Stimulated activated CD4-positive, alpha-beta T cell treated with anti-CD3 and anti-CD28 coated beads, Interleukin-12 subunit alpha, Interleukin-12 subunit beta, amount 100 ng/mL, for 48 hours (primary cell): ENCODE measurements around the gene FOXN1.
A peak's percentile ranks its signal among the peaks of the same experiment; 100 is the strongest.
"Not testable (repeated sequence)": the region's sequence is repeated elsewhere in the genome, so short reads cannot be mapped to it uniquely, and the experiment has no call there.

ENCODE experiments used
- DNase-seq, 3 donors: peaks; one replicate each; pipeline ENCODE4 v3.0.0-alpha.2; 2020; ENCODE audit warnings: low read depth in 2 of 3, low spot score in 1 of 3

The FOXN1 gene

DNA sequence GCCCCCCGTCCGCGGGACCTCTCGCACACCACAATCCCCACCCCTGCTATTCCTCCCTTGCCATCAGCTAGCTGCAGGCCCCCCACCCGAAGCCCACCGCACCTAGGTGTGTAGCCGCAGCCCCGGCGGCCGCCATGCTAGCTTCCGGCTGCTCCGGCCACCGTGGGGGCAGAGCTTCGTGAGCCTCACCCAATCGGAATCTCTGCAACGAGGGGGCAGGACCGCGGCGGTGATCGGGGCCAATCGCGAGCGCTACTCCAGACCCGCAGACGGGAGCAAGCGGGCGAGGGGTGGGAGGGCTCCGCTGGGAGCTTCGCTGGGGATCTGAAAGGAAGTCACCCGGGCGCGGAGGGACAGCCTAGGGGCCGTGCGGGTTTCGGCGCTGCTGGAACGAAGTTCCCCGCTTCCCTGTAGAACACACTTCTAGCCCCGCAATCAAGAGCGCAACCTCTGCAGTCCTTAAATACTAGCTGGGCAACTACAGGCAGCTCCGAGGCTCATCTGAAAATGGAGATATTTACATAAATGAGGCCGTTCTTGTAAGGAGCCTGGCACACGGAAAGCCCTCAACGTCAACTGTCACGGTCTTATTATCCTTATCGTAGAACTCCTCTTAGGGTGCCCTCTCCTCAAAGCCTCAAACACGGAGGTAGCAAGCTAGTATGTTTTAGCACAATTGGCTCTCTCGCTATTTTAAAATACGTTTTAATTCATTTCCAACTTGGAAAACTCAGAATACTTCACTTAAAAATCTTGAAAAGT lies 65.4 kb downstream of the FOXN1 start, which contains the start of gene PIGS:
PIGS (minus strand) TSS at position 164 of the 762 bp plus-strand sequence; CDS start at position 136, 28 bp downstream.
- peak; percentile 89 to 94 (median 90) for DNase-seq

DNA sequence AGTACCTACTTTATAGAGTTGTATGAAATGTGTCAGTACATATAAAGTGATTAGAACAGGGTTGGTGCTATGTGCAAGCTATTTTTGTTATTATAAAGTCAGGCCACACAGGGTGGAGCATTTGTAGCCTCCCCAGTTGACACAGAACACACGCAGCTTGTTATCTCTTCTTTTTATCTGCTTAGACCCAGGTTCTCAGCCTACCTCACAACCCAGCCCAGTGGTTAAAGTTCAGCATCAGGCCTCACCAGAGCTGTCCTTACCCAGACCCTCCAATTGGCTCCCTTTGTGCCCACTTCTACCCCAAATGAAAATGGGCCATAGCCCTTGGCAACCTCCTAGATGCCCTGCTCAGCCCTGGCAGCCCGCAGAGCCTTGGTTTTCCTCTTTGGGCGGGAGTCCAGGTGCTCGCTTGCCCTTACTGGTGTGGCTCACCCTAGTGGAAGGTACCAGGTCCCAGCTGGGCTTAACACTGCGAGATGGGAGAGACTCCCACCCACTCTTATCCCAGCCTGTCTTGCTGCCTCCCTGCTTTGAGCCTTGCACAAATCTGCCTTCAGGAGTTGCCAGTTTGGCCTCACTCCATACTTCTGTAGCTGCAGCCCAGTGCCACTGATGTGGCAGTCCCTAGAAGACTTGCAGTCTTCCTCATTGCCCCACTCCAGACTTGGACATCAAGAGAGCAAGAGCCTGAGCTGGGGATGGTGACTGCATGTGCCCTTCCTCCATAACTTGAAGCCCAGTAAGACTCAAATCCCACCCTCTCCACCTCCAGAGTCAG lies 66.3 kb downstream of the FOXN1 start:
- no peak for DNase-seq

- DNase-seq, result no peak
Measured at GRCh38 chr17:28573040-28573380, 66.9 kb downstream of the FOXN1 start.

DNA sequence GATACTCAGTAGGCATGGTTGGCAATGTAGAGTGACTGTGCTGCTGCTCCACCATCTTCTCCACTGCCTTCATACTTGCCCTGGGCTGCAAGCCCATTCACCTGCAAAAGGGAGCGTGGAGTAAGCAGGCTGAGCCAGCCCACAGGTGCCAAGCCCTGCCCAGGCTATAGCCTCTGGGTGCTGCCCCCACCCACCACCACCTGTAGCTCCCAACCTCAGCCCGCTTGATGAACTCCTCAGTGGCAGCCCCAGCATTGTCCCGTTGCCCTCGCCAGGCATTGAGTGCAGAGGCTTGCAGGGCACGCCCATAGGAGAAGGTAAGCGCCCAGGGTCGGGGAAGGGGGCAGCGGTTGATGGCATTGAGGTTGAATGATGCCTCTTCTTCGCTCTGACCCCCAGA lies 67.4 kb downstream of the FOXN1 start:
- no peak for DNase-seq

DNA sequence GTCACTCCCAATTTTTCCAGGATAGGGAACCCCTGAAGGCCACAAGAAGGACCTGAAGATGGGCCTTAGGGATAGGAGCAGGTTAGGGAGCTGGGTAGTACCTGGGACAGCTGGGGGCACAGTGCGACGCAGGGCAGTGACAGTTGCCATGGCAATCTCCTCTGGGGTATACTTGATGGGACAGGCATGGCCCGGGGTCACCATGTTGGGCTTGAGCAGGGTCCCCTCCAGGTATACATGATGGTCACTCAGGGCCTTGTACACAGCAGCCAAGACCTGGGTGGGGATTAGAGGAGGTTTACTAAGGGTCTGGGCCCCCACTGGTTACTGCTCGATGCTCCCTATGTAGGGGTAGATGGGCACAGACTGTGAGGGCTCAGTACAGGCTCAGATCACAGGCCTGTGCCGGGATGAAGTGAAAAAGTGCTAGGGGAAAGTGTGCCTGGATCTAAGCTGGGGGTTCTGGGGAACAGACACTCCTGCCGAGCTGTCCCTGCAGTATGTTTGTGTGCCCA lies 67.9 kb downstream of the FOXN1 start:
- no peak for DNase-seq

DNA sequence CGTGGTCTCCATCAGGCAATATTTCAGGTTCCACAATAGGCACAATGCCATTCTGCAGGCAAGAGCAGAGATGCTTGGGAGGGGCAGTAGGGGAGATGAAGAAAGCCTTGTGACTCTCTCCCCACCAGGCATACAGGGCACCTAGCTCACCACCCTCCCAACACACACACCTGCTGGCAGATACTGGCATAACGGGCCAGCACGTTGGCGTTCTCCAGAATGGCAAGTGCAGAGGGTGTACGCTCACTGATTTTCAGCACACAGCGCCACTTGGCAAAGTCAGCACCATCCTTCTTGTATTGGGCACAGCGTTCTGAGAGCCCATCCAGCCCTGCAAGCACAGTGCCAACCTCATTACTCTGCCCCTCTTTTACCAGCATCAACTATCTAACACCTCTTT lies 68.4 kb downstream of the FOXN1 start:
- DNase-seq, result no peak

- no peak for DNase-seq
Measured at GRCh38 chr17:28575126-28575795, 69.1 kb downstream of the FOXN1 start.

DNA sequence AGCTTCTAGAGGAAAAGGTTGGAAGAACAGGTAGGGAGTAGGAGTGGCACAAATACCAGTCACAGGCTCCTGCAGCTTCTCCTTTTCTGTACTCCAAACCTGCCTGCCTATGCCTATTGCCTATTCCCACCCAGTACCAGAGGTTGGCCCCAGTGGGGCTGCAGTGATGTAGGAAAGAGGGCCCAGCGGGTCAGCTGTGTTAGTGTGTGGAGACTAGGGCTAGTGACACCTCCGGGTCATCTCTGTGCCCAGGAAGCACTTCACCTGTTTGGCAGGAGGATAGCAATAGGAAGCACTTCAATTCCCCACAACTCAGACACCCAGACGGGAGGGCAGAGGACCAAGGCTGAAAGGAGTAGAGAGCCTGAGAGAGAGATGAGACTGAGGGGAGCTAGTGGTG lies 69.9 kb downstream of the FOXN1 start:
- not testable (repeated sequence) for DNase-seq

DNA sequence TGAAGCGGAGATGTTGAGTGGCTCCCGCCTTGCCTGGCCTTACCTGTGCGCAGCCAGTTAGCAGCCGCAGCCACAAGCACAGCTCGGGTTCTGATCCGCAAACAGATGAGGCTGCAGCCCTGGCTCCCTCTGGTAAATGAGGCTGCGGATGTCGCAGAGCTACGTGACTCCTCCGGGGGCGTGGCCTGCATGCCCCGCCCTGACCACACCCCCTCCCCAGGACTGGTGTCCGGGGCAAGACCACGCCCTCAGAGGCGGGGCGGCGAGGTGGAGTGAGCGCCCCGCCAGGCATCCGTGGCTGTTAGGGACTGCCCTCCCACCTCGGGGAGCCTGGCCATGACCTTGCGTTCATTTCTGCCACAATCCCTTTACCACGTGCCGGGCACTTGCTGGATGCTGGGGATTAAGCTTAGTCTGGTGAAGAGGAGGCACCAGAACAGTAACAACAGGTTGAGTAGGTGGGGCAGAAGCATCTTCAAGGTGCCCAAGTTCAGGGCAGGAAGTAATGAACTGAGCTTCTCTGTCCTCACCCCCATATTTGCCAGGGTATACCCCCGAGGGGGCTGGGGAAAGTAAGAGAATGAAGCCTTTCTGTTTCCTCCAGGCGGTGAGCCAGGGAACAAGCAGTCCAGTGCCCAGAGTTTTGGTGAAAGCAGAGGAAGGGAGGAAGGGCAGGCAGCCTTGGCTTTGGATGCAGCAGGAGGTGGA lies 70.8 kb downstream of the FOXN1 start, which contains the start of gene ALDOC:
ALDOC (minus strand) TSS at position 138 of the 708 bp plus-strand sequence. CDS start 1,363 bp downstream, outside the sequence.
- DNase-seq, result peak; percentile 94 to 98 (median 97)

GRCh38 chr17:28577466-28577824 lies 71.3 kb downstream of the FOXN1 start:
- DNase-seq, result no peak

DNA sequence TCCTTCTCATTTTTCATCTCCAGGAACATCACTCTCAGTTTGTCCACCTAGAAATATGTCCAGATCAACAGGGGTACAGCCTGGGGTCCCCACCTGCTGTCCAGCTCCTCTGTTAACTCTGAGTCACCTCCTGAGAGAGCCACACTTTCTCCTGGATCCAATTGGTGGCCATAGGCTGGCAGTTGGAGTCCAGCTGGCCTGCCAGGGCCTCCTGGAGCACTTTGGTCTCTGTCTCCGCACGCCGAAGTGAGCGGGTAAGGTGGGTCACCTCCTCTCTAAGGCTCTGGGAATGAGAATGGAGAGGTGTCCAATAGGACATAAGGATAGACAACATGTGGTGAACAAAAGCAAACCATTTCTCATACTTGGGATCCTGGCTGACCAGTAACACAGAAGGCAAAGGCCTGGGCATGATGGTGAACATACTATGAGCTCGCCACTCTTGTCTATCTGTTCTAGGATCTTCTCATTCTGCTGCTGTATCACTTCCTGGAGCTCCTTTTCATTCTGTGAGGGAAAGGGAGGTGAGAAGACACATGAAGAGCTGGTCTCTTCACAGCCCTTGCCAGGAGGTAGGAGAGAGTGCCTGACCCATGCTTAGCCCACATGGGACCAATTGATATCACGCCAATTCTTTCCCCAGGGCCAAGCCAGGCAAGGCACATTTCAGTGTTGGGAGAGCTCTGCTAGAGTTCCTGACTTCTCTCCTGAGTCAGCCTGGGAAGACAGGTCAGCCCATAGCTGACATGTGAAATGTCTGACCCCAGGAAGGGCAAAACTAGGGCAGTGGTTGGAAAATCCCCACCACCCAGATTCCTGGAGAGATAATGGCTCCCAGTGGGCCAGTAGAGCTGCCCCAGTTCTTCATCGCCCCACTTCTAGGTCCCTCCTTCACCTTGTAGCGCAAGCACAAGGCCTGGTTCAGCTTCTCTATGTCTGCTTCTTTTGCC lies 72.4 kb downstream of the FOXN1 start:
- no peak for DNase-seq

DNA sequence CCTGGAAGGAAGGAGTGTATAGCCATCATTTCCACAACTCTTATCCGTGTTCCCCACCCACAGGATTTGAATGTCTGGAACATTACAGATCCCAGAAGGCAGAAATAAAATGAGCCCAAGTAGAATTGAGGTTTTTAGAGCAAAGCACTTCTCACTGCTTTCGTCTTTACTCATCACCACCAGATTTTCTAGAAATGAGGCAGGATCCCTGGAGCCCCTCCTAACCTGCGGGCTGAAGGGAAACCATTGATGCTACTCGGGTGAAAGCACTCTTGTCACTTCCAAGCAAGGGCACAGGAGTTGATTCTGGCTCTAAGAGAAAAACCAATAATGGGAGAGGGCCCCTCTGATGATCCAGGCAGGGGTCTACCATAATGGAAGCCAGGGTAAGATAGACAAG lies 73.4 kb downstream of the FOXN1 start:
- DNase-seq, result peak in 1 of 3 donors; percentile 37

GRCh38 chr17:28580959-28581358 lies 74.8 kb downstream of the FOXN1 start:
- no peak for DNase-seq

- no peak for DNase-seq
Measured at GRCh38 chr17:28582513-28582912, 76.4 kb downstream of the FOXN1 start.

DNA sequence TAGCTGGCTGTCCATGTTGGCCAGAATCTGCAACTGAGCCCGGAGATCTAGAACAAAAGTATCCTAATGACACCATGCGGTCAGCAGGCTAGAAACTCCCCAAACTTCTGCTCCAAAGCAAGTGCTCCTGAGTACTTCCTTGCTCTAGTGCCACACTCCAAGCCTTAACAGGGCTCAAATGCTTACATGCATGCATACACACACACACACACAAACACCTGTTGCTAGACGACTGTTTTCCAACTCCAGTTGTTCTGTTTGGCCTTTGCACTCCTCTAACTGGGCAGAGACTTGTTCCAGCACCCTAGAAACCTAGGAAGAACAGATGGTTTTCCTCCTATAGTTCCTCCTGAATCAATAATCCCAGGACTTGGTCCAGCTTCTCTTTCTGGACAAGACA lies 78.3 kb downstream of the FOXN1 start:
- no peak for DNase-seq

DNA sequence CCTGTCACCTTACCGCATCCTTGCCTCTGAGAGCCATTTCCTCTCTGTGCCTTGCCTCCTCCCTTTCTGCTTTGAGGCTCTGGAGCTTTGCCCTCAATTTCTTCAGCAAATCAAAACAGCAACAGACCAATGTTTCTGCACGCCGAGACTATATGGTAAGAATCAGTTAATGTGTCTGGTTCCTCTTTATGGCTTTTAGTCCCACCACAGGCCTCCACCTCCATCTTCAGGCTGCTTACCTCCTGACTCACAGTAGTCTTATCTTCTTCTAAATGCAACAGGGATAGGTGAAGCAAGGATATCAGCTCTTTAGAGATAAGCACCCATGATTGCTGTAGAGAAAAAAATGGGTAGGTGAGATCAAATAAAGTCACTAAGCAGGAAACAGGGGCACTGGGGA lies 79.7 kb downstream of the FOXN1 start:
- no peak for DNase-seq
